Upper lobe of left lung (tissue), 4 donors: ENCODE data around the gene GRIK4.

Experiments
- CTCF ChIP-seq, 6 experiments: fragments of 450-650 bp in 4 of 6; fragments of 200-600 bp in 2 of 6; sonication (generic) in 2 of 6; IDR thresholded peaks; one replicate each; pipeline ENCODE4 v1.5.1; 2016 to 2019; ENCODE audit warnings: antibody characterized with exemption in 6 of 6
- EP300 ChIP-seq, 4 donors: sonication (generic); formaldehyde crosslinking; IDR thresholded peaks; one replicate each; pipeline ENCODE4 v1.5.1; 2017; ENCODE audit warnings: antibody characterized with exemption in 4 of 4, control low read depth in 2 of 4
- POLR2A ChIP-seq, 4 donors: fragments of 450-650 bp; IDR thresholded peaks; one replicate each; pipeline ENCODE4 v1.5.1; 2016 to 2017; ENCODE audit warnings: antibody characterized with exemption in 4 of 4, mild to moderate bottlenecking in 2 of 4
- POLR2AphosphoS5 ChIP-seq, 2 donors: sonication (generic); formaldehyde crosslinking; IDR thresholded peaks; one replicate each; pipeline ENCODE4 v1.5.1; 2017; ENCODE audit warnings: antibody characterized with exemption in 2 of 2

- TF ChIP-seq EP300 (IDR thresholded peaks at IDR 0.05) (no peak), CTCF (IDR thresholded peaks at IDR 0.05) (no peak), POLR2A (IDR thresholded peaks at IDR 0.05) (no peak), POLR2AphosphoS5 (IDR thresholded peaks at IDR 0.05) (no peak)
Measured at GRCh38 chr11:120717042-120717441, 205.5 kb downstream of the GRIK4 start.
